GM23338 (cell line): ENCODE measurements around the gene ACO2. TPM values are rescaled to one million over a fixed set of nuclear protein-coding genes. Genes with fewer than 3 reads are reported as not detected.

Experiments used
- ATAC-seq: fragments of 200-7000 bp; cut with Tn5 transposase; 3 replicates; pipeline ENCODE4 v1.9.1; 2020
- DNase-seq: peaks from one replicate; pipeline ENCODE4 v3.0.0-alpha.2; 2015; ENCODE audit warnings: low spot score
- H2AFZ ChIP-seq: fragments of 200-600 bp; sonication (generic); 2 replicates; pipeline ENCODE4 v1.8.0; 2016; ENCODE audit warnings: antibody characterized with exemption, mild to moderate bottlenecking, moderate library complexity
- H3F3A ChIP-seq: fragments of 200-600 bp; sonication (generic); replicated peaks from 2 replicates; pipeline ENCODE4 v1.8.0; 2017; ENCODE audit warnings: antibody characterized with exemption, mixed run types, low read depth
- H3K27ac ChIP-seq: fragments of 200-600 bp; sonication (generic); 2 replicates; pipeline ENCODE4 v1.6.1; 2016; ENCODE audit warnings: low read depth
- H3K27me3 ChIP-seq: fragments of 200-600 bp; sonication (generic); 2 replicates; pipeline ENCODE4 v1.8.0; 2016; ENCODE audit warnings: mild to moderate bottlenecking, mixed run types, moderate library complexity; ENCODE audit not compliant: insufficient read depth
- H3K36me3 ChIP-seq: fragments of 200-600 bp; sonication (generic); 2 replicates; pipeline ENCODE4 v1.8.0; 2016; ENCODE audit warnings: mild to moderate bottlenecking; ENCODE audit not compliant: insufficient read depth
- H3K4me1 ChIP-seq: fragments of 200-600 bp; sonication (generic); 2 replicates; pipeline ENCODE4 v1.8.0; 2016; ENCODE audit warnings: mild to moderate bottlenecking, moderate library complexity; ENCODE audit not compliant: insufficient read depth
- H3K4me2 ChIP-seq: fragments of 200-600 bp; sonication (generic); 2 replicates; pipeline ENCODE4 v1.7.1; 2017; ENCODE audit warnings: mixed run types
- H3K4me3 ChIP-seq: fragments of 200-600 bp; sonication (generic); 2 replicates; pipeline ENCODE4 v1.6.1; 2016; ENCODE audit warnings: mixed run types
- H3K79me2 ChIP-seq: fragments of 200-600 bp; sonication (generic); replicated peaks from 2 replicates; pipeline ENCODE4 v1.8.0; 2017; ENCODE audit warnings: mild to moderate bottlenecking; ENCODE audit not compliant: insufficient read depth
- H3K9me2 ChIP-seq: fragments of 200-600 bp; sonication (generic); 2 replicates; pipeline ENCODE4 v1.8.0; 2017; ENCODE audit not compliant: insufficient read depth
- H4K20me1 ChIP-seq: fragments of 200-600 bp; sonication (generic); replicated peaks from 2 replicates; pipeline ENCODE4 v1.8.0; 2017; ENCODE audit warnings: mild to moderate bottlenecking; ENCODE audit not compliant: insufficient read depth
- H3K27ac Mint-ChIP-seq: 2 replicates; pipeline ENCODE4 v1.8.0; 2020; ENCODE audit warnings: inconsistent platforms, mild to moderate bottlenecking, moderate library complexity, mixed read lengths
- H3K27me3 Mint-ChIP-seq: 3 replicates; pipeline ENCODE4 v1.8.0; 2022; ENCODE audit warnings: low read depth, mild to moderate bottlenecking, moderate library complexity, mixed read lengths, inconsistent platforms; ENCODE audit not compliant: insufficient read depth, poor library complexity
- H3K36me3 Mint-ChIP-seq: 3 replicates; pipeline ENCODE4 v1.8.0; 2021; ENCODE audit warnings: low read depth, mild to moderate bottlenecking, inconsistent platforms, moderate library complexity, mixed read lengths
- H3K4me1 Mint-ChIP-seq: 3 replicates; pipeline ENCODE4 v1.8.0; 2020; ENCODE audit warnings: mild to moderate bottlenecking, inconsistent platforms, mixed read lengths
- H3K4me3 Mint-ChIP-seq: 3 replicates; pipeline ENCODE4 v1.8.0; 2021; ENCODE audit warnings: moderate library complexity, mild to moderate bottlenecking, inconsistent platforms, mixed read lengths
- H3K9me3 Mint-ChIP-seq: 3 replicates; pipeline ENCODE4 v1.8.0; 2020; ENCODE audit warnings: moderate library complexity, mild to moderate bottlenecking, inconsistent platforms, mixed read lengths
- CREB1 ChIP-seq: fragments of 250-450 bp; sonication (Bioruptor Pico); IDR thresholded peaks from 2 replicates; pipeline ENCODE4 v1.5.0; 2020; ENCODE audit warnings: low read depth, mild to moderate bottlenecking, moderate library complexity
- POLR2AphosphoS5 ChIP-seq: IDR thresholded peaks from 2 replicates; pipeline ENCODE4 v1.6.1; 2016; ENCODE audit warnings: antibody characterized with exemption, low read depth
- ZNF114 ChIP-seq: fragments of 250-450 bp; sonication (Bioruptor Pico); IDR thresholded peaks from 2 replicates; pipeline ENCODE4 v1.5.0; 2020; ENCODE audit warnings: mild to moderate bottlenecking, moderate library complexity
- ZNF331 ChIP-seq: fragments of 250-450 bp; sonication (Bioruptor Pico); IDR thresholded peaks from 2 replicates; pipeline ENCODE4 v1.5.0; 2020; ENCODE audit warnings: low read depth, mild to moderate bottlenecking, moderate library complexity
- polyA plus RNA-seq: library from polyadenylated mRNA; unstranded; fragments of >200 nt; fragmentation: Nextera tagmentation; extraction: Ambion mirVana; gene quantifications from 2 replicates; pipeline ENCODE4 v1.2.1, GENCODE V29; 2016
- total RNA-seq: library from RNA; depleted of rRNA; stranded (reverse); fragments of >200 nt; shearing (Covaris generic); gene quantifications from 2 replicates; pipeline ENCODE4 v1.2.3, GENCODE V29; 2014
- TF ChIP-seq, protein P1 (sequence below): fragments of 250-450 bp; sonication (Bioruptor Pico); IDR thresholded peaks from 2 replicates; pipeline ENCODE4 v1.5.0; 2020; ENCODE audit warnings: mild to moderate bottlenecking, moderate library complexity

Gene ACO2
- total and polyA plus RNA-seq, 2 experiments from 2014 or later = 36.2 to 79.7 TPM

DNA sequence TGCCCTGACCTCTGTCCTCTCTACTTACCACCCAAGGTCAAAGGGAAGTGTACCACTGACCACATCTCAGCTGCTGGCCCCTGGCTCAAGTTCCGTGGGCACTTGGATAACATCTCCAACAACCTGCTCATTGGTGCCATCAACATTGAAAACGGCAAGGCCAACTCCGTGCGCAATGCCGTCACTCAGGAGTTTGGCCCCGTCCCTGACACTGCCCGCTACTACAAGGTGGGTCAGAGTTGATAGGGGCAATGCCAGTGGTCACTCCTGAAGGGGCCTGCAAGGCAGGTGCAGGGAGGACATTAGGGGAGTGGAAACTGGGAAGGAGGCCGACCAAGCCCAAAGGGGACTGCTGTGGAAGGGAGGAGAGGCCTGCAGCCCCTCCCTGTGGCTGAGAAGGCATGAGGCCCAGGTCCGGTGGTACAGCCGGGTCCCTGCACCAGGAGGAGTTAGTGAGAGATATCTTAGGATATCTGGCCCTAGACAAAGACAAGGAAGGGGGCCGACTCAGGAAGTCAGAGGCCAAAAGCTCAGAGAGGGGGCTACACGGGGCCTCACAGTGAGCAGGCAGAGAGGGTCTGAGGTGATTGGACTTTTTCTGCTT is 57.4 kb downstream of the ACO2 start:
- H3K4me2 ChIP-seq = no peak overlapping the region
- H3K27ac ChIP-seq = peak overlapping the region; percentile 74; the same call in 1 of the 2 replicates
- peak; percentile 52 for DNase-seq
- peaks cover 63% of the 10 kb centered on the region for H3K36me3 Mint-ChIP-seq
- no peaks in the 10 kb centered on the region for H3K9me3 Mint-ChIP-seq
- H3K9me2 ChIP-seq = no peaks in the 10 kb centered on the region
- H2AFZ ChIP-seq = no peak overlapping the region
- peaks cover 12% of the 10 kb centered on the region; the same call in 1 of the 2 replicates for H3K36me3 ChIP-seq
- no peaks in the 10 kb centered on the region; the same call in 2 of the 3 replicates for H3K4me1 Mint-ChIP-seq
- no peak overlapping the region for H3K4me3 ChIP-seq
- H3K4me1 ChIP-seq = no peaks in the 10 kb centered on the region
- H3K27ac Mint-ChIP-seq = no peak overlapping the region
- peaks cover 8% of the 10 kb centered on the region for H4K20me1 ChIP-seq
- no peak overlapping the region for H3K4me3 Mint-ChIP-seq
- peaks cover 49% of the 10 kb centered on the region for H3K27me3 Mint-ChIP-seq
- no peak for TF ChIP-seq CREB1
- TF ChIP-seq ZNF331 (CRISPR knock-in tag) = no peak
- no peak for TF ChIP-seq ZNF114
- TF ChIP-seq, protein P1, sequence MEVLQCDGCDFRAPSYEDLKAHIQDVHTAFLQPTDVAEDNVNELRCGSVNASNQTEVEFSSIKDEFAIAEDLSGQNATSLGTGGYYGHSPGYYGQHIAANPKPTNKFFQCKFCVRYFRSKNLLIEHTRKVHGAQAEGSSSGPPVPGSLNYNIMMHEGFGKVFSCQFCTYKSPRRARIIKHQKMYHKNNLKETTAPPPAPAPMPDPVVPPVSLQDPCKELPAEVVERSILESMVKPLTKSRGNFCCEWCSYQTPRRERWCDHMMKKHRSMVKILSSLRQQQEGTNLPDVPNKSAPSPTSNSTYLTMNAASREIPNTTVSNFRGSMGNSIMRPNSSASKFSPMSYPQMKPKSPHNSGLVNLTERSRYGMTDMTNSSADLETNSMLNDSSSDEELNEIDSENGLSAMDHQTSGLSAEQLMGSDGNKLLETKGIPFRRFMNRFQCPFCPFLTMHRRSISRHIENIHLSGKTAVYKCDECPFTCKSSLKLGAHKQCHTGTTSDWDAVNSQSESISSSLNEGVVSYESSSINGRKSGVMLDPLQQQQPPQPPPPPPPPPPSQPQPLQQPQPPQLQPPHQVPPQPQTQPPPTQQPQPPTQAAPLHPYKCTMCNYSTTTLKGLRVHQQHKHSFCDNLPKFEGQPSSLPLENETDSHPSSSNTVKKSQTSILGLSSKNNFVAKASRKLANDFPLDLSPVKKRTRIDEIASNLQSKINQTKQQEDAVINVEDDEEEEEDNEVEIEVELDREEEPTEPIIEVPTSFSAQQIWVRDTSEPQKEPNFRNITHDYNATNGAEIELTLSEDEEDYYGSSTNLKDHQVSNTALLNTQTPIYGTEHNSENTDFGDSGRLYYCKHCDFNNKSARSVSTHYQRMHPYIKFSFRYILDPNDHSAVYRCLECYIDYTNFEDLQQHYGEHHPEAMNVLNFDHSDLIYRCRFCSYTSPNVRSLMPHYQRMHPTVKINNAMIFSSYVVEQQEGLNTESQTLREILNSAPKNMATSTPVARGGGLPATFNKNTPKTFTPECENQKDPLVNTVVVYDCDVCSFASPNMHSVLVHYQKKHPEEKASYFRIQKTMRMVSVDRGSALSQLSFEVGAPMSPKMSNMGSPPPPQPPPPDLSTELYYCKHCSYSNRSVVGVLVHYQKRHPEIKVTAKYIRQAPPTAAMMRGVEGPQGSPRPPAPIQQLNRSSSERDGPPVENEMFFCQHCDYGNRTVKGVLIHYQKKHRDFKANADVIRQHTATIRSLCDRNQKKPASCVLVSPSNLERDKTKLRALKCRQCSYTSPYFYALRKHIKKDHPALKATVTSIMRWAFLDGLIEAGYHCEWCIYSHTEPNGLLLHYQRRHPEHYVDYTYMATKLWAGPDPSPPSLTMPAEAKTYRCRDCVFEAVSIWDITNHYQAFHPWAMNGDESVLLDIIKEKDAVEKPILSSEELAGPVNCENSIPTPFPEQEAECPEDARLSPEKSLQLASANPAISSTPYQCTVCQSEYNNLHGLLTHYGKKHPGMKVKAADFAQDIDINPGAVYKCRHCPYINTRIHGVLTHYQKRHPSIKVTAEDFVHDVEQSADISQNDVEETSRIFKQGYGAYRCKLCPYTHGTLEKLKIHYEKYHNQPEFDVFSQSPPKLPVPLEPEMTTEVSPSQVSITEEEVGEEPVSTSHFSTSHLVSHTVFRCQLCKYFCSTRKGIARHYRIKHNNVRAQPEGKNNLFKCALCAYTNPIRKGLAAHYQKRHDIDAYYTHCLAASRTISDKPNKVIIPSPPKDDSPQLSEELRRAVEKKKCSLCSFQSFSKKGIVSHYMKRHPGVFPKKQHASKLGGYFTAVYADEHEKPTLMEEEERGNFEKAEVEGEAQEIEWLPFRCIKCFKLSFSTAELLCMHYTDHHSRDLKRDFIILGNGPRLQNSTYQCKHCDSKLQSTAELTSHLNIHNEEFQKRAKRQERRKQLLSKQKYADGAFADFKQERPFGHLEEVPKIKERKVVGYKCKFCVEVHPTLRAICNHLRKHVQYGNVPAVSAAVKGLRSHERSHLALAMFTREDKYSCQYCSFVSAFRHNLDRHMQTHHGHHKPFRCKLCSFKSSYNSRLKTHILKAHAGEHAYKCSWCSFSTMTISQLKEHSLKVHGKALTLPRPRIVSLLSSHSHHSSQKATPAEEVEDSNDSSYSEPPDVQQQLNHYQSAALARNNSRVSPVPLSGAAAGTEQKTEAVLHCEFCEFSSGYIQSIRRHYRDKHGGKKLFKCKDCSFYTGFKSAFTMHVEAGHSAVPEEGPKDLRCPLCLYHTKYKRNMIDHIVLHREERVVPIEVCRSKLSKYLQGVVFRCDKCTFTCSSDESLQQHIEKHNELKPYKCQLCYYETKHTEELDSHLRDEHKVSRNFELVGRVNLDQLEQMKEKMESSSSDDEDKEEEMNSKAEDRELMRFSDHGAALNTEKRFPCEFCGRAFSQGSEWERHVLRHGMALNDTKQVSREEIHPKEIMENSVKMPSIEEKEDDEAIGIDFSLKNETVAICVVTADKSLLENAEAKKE (CRISPR knock-in tag) = no peak
- TF ChIP-seq POLR2AphosphoS5 = peak; percentile 44
- peak; percentile 24 for ATAC-seq
- no peaks in the 10 kb centered on the region for H3K79me2 ChIP-seq
- no peaks in the 10 kb centered on the region for H3K27me3 ChIP-seq
- H3F3A ChIP-seq = peaks cover 30% of the 10 kb centered on the region
